HG03108 (cell line): ENCODE measurements around the gene GPRASP3.
"Not testable (repeated sequence)": the region's sequence is repeated elsewhere in the genome, so short reads cannot be mapped to it uniquely, and the experiment has no call there.

Experiments
- ATAC-seq: cut with Tn5 transposase; IDR thresholded peaks from one replicate; pipeline ENCODE4 v1.9.1; 2021; ENCODE audit warnings: moderate library complexity; ENCODE audit not compliant: unreplicated experiment

GPRASP3 gene, protein sequence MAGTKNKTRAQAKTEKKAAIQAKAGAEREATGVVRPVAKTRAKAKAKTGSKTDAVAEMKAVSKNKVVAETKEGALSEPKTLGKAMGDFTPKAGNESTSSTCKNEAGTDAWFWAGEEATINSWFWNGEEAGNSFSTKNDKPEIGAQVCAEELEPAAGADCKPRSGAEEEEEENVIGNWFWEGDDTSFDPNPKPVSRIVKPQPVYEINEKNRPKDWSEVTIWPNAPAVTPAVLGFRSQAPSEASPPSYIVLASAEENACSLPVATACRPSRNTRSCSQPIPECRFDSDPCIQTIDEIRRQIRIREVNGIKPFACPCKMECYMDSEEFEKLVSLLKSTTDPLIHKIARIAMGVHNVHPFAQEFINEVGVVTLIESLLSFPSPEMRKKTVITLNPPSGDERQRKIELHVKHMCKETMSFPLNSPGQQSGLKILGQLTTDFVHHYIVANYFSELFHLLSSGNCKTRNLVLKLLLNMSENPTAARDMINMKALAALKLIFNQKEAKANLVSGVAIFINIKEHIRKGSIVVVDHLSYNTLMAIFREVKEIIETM

DNA sequence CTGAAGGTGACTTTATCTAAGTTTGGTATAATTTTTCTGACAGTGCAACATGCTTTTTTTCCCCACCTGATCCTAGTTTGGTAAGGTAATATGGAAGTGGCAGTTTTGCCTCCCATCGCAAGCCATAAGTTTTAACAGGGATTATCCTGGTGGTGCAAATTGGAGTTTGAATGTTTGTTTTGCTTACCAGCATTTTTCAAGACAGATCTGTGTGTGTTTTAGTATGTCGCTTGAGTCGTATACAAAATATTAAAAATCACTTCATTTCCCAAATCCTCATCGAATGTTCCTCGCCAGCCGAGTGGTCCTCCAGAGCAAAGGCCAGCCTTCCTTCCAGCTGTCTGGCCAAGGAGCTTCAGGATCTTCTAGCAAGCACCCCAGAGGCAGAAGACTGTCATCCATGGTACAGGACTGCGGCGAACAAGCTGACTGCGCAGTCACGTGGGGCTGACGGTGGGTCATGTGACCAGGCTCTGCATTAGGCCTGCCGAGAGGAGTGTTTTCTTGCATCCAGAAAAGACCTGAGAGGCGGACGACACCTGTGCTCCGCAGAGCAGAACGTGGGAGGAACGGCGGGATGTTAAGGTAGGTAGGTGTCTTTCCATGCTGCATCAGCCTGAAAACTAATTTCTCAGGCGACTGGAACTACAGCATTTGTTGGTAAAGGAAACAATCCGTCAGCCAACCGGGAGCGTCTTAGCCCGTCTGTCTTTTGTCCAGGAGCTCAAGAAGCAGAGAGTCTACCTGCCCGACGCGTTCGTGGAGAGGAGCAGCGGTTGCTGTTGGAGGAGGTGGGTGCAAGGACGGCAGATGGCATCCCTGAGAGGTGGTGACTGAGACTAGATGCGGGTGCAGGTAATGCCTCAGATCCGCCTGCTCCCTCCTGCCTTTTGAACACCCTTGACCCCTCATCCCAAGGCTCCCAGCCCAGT lies at the start of gene GPRASP3:
Gene GPRASP3 (plus strand): TSS at position 507 of the 932 bp plus-strand sequence. CDS start 28,253 bp downstream, outside the sequence.
- peak; percentile 76 for ATAC-seq

DNA sequence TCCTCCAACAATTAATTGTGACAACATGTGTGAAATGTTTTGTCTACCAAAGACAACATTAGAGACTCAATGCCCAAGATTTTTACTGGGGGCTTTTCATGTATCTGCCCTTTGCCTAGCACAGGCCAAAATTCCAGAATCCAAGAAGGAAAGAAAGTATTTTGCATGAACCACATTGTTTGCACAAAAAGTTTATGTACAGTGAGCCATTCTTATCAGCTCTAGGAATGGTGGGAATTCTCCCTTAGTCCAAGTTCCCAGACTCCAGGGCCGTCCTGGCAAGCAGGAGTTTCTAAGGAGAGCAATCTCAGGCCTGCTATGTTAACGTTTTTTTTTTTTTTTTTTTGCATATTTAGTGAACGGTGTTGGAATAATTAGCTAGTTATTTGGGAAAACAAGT lies 47.7 kb upstream of the GPRASP3 start:
- ATAC-seq, result no peak

DNA sequence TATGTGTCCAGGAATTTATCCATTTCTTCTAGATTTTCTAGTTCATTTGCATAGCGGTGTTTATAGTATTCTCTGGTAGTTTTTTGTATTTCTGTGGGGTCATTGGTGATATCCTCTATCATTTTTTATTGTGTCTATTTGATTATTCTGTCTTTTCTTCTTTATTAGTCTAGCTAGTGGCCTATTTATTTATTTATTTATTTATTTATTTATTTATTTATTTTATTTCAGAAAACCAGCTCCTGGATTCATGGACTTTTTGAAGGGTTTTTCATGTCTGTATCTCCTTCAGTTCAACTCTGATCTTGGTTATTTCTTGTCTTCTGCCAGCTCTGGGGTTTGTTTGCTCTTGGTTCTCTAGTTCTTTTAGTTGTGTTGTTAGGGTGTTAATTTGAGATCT lies 43.1 kb upstream of the GPRASP3 start:
- ATAC-seq, result not testable (repeated sequence)

DNA sequence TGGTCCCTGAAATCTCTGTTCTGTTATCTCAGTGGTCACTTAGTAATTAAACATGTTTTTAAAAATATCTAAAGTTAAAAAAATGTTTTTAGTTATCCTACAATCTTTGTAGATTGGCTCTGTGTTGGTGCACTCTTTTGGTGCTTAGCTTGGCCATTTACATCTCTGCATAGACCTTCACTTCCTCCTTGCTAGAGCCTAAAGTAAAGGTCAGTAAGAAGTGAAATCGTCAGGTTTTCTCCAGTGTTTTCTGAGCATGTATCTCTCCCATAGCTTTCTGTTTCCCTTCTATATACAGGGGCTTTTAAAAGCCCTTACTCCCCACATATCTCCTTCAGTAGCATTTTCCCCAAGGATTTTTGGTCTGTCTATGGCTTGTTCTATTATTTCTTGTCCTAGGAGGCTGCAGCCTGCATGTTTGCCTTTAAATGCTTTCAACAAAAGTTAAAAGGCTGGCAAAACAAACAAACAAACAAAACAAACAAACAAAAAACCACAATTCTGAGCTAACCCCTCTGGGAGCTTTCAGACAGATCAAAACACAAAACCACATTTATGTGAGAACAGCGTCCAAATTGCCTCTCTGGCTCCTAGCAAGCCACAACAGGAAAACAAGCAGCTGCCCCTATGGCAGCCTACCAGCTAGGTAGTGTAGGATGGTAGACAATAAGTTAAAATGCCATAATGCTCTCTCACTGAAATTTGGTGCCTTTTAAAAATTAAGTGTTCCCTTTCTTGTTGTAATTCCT lies 35.6 kb upstream of the GPRASP3 start:
- ATAC-seq, result no peak

DNA sequence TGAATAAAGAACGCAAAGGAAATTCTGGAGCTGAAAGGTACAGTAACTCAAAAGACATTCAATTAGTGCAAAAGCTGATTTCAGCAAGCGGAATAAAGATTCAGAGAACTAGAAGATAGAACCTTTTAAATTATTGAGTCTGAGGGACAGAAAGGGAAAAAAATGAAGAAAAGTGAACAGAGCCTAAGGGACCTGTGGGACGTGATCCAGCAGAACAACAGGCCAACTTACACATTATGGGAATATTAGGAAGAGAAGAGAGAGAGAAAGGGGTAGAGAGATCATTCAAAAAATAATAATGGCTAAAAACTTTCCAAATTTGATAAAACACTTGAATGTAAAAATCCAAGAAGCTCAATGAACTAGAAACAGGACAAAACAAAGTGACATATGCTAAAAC lies 25.8 kb upstream of the GPRASP3 start:
- ATAC-seq, result no peak

DNA sequence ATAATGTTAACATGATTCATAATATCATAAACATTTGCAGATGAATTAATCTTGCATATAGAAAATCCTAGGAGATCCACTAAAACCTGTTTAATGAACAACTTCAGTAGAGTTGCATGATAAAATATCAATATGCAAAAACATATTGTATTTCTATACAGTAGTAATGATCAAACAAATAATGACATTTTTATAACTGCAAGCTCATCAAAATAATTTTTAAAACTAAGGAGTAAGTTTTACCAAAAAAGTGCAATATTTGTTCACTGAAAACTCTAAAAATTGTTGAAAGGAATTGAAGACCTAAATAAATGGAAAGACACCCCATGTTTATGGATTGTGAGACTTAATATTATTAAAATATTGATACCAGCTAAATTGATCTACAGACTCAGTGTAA lies 24.2 kb upstream of the GPRASP3 start:
- ATAC-seq, result no peak

DNA sequence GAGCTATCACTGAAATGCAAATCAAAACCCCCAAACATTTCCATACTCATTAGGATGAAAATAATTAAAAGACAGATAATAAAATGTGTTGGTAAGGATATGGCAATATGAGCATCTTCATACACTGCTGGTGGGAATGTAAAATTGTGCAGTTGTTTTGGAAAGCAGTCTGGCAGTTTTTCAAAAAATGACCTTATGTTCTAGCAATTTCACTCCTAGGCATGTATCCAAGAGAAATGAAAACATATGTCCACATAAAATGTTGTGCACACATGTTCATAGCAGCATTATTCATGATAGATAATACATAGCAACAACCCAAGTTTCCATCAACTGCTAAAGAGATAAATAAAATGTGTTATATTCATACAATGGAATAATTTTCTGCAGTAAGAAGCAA lies 23.0 kb upstream of the GPRASP3 start:
- no peak for ATAC-seq

DNA sequence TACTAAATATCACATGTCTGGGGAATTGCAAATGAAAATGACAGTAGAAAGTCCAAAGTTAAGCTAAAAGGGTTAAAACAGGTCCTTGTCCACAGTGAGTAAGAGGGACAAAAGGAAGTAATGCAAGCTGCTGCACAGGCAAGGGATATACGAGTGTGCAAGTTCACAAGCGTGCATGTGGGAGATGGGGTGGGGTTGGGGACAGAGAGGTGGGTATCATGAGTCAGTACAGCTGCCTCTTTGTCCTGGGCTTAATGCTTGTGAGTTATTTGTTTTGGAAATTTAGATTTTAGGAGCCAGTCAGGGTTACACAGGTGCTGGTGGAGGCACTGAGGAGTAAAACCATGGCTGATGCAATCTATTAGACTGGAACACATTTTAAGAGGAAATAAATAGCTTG lies 11.6 kb upstream of the GPRASP3 start:
- ATAC-seq, result no peak

DNA sequence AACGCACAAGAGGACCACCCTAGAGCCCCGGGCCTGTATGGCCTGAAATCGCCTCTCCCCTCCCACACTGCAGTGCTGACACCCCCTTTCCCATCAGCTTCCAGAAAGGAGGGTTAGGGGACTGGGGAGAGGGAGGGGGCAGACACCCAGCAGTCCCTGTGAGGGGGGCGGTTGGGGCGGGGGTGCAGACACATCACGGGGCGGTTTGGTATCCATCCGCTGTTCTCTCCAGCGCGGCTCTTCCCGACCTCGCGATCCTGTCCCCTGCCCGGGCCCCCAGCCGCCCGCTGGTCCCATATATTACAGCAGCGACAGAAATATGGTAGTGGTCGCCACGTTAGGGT lies 8.7 kb upstream of the GPRASP3 start:
- no peak for ATAC-seq

DNA sequence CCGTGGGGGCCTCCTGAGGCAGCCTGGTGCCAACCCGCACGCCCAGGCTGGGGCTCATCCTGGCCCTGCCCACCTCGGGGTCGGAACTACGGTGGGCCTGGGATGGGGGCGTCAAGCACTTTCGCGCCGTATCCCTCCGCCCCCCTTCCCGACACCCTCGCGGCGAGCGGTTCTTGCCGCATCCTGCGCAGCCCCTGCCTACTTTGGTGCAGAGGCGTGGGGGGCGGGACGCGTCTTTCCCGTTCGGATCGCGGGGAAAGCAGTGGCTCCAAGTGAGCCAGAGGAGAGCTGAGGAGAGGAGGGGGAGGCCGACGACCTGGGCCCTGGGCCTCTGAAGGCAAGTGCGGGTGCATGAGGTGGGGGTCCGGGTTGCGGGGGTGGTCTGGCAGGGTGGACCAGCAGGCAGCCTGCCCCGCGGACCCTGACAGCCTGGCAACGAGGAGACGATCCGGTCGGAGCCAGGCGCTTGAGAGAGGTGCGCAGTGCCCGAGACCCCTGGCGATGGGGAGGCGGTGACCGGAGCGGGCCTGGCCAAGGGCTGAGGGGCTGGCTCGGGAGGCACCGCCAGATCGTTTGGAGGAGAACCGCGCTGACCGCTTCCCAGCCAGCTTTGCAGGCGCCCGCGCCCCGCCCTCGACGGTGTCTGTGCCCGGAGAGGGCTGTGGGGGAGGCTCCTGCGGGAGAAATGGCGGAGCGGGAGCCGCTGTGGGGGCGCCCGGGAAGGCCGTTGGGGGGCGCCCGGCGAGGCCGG lies 8.2 kb upstream of the GPRASP3 start, which contains the start of gene GPRASP2:
Gene GPRASP2 (plus strand): TSS at position 233 of the 751 bp plus-strand sequence. CDS start 2,422 bp downstream, outside the sequence.
- no peak for ATAC-seq

DNA sequence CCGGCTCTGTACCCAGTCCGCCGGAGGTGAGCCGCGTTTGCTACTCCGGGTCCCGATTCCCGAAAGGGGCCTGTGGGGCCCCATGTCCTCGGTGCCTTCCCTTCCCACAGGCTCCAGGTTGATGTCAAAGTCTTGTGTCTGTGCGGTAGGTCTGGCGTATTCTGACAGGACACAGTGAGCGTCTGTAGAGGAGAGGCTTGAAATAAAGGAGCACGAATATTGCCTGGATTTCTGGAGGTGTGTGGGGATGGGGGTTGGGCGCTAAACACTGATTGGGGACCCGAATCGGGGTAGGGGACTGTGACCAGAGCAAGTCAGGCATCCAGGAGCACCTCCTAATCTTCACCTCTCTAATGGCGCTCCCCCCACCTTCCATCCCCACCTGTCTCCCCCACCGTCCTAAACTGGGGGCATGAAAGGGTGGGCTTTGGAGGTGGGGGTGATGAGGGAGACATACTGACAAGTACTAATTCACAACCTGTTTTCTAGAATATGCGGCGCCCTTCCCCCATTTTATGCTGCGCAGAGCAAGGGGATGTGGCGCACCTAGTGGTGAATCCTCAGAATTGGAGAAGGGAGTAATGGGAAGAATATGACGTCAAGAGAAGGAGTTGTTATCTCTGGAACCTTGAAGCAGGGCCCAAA lies 7.4 kb upstream of the GPRASP3 start:
- no peak for ATAC-seq

DNA sequence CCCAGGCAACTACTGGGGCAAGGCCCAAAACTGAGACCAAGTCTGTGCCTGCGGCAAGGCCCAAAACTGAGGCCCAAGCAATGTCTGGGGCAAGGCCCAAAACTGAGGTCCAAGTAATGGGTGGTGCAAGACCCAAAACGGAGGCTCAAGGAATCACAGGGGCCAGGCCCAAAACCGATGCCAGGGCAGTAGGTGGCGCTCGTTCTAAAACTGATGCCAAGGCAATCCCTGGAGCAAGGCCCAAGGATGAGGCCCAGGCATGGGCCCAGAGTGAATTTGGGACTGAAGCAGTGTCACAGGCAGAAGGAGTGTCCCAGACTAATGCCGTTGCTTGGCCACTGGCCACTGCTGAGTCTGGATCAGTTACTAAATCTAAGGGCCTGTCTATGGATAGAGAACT lies 5.5 kb upstream of the GPRASP3 start:
- ATAC-seq, result no peak

DNA sequence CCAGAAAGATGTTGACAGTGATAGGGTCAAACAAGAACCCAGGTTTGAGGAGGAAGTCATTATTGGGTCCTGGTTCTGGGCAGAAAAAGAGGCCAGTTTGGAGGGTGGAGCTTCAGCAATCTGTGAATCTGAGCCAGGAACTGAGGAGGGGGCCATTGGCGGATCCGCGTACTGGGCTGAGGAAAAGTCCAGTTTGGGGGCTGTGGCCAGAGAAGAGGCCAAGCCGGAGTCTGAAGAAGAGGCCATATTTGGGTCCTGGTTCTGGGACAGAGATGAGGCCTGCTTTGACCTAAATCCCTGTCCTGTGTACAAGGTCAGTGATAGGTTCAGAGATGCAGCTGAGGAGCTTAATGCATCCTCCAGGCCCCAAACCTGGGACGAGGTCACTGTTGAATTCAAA lies 4.6 kb upstream of the GPRASP3 start:
- no peak for ATAC-seq

DNA sequence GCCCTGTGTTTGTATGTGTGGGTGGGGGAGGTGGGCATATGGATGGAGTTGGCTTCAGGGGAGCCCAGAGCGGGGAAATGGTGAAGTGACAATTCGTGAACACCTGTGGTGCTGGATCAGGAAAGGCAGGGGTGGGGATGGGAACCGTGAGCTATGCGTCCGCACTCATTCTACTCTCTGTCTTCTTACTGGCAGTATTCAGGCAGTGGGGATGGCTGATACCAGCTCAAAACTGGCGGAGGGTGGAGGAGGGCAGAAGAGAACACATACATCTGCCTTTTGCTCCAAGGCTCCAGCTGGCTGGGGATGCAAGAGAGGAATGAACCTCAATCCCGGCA lies 595 bp downstream of the GPRASP3 start:
- ATAC-seq, result not testable (repeated sequence)

DNA sequence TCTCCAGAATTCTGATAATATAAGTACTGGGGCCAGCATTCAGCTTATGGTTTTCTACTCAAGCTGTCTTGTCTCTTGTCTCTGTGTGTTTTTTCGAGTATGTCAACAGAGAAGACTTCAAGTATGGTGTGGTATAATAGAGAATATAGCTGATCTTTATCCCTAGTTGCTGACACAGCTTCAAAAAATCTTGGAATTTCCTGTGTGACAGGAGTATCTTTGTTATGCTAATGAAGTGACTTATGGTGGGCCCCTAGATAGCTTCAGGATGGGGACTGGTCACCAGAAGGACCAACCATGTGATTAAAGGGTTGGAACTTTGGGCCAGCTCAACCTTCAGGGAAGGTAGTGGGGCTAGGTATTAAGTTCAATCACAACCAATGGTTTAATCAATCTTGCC lies 2.9 kb downstream of the GPRASP3 start:
- no peak for ATAC-seq

DNA sequence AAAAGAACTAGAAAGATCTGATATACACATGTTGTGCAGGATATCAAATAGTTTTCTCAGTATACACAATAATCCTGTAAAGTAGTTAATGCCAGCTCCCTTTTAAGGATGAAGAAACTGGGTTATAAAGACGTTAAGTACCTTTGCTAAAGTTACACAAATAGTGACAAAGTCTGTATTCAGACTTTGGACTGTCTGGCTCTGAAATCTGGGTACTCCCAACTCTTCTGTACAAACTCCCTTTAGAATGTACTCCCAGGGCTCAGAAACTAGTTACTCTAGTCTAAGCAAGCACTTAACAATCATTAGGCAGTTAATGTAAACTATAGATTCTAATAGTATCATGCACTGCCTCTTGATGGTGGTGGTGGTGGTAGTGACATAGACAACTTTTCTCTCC lies 7.2 kb downstream of the GPRASP3 start:
- no peak for ATAC-seq

DNA sequence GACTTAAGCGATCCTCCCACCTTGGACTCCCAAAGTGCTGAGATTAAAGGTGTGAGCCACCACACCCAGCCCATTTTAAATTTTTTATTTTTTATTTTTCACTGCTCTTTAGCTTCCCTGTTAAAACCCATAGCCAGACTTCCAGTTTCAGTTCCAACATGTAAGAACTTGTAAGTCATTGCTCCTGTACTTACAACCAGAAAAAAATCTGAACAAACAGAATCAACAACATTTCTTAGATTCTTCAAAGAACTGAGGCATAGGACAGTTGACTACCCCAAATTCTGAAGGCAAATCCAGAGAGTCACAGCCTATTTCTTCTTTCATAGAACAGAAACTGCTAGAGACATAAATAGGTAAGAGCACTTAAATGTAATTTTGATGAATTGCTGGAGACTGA lies 8.1 kb downstream of the GPRASP3 start:
- no peak for ATAC-seq

DNA sequence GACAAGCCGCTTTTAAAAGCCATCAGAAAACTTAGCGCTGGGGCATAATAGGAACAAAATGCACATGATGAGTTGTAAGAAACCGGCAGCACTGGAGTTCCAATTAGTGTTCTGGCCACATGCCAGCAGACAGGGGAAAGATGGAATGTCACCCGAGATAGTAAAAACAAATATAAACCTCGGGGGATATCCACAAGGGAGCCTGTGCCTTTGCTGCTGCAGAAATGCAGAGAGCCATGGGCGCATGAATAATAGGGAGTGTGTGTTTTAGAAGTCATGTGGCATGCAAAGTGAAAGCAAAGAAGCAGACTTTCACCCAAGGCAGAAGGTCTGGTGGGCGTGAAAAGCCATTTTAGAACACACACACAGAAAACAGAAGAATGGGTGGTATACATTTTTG lies 19.1 kb downstream of the GPRASP3 start:
- no peak for ATAC-seq

DNA sequence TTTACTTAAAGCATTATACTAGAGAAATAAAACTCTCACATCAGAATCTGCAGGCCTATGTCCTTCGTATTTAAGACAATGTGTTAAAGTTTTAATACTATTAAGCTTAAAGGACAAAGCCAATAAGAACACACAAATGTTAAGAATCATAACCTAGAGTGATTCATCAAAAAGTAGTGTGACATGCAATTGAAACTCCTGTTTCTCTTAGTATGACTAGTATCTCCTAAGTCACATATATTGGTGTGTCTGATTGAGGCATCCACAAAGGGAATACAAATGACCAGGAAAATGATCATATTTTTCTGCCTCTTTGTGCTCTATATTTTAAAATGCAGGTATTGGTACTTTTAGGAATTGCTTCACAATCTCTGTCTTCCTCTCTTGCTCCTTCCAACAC lies 23.8 kb downstream of the GPRASP3 start:
- ATAC-seq, result no peak

DNA sequence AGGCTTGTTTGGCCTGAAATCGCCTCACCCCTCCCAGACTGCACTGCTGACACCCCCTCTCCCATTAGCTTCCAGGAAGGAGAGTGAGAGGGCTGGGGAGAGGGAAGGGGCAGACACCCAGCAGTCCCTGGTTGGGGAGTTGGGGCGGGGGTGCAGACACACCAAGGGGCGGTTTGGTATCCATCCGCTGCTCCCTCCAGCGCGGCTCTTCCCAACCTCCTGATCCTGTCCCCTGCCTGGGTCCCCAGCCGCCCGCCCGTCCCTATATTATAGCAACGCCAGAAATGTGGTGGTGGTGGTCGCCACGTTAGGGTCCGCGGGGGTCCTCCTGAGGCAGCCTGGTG lies 24.9 kb downstream of the GPRASP3 start:
- no peak for ATAC-seq
